Right lobe of liver (tissue), 4 donors: Measurements from ENCODE around the gene SNX11.

Experiments
- POLR2A ChIP-seq: fragments of 450-650 bp; IDR thresholded peaks from one replicate; pipeline ENCODE4 v1.6.1; 2017; ENCODE audit warnings: antibody characterized with exemption, mild to moderate bottlenecking
- TF ChIP-seq, protein P1 (sequence below), 4 donors: fragments of 200-600 bp in 3 of 4; fragments of 450-650 bp in 1 of 4; IDR thresholded peaks; one replicate each; pipeline versions ENCODE4 v1.5.1 to v1.8.0; 2016 to 2022; ENCODE audit warnings: antibody characterized with exemption in 4 of 4, mild to moderate bottlenecking in 2 of 4
- donor health status: DM: no; HTN: no; CAD: no.
- donor health status: DM: no; HTN: no; CAD: no.
- donor health status: DM: no; HTN: yes; CAD: no.

DNA sequence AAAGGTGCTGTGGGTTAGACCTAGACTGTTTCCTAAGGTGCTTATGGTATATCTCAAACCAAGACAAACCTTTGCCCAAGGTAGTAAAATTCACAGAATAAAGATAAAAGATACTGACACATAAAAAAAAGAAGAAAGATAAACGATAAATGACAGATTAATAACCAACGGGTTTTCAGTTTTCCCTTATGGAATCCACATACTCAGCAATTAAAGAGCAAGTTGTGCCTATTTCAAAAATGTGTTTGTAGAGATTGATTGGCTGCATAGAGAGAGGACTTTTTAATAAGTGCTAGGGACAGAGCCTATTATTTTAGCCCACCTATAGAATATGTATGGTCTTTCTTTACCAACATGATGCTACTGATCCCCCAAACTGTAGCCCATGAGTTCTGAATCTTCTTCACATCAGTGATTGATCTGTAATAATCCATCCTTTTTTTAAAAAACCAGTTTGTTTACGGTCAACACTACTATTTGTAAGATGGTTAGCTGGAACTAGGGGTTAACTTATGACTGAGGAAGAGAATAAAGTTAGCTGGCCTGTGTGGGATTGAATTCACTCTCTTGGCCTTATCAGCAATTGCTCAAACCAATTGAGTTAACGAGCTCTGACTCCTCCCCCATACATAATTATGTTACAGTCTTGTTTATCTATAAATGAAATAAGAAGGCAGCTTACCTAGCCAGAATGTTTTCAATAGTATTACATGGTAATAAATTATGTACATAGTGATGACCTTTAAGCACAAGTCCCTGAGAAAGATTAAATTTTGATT, 53.8 kb downstream of the SNX11 start:
- no peak for TF ChIP-seq POLR2A
- TF ChIP-seq, protein P1, sequence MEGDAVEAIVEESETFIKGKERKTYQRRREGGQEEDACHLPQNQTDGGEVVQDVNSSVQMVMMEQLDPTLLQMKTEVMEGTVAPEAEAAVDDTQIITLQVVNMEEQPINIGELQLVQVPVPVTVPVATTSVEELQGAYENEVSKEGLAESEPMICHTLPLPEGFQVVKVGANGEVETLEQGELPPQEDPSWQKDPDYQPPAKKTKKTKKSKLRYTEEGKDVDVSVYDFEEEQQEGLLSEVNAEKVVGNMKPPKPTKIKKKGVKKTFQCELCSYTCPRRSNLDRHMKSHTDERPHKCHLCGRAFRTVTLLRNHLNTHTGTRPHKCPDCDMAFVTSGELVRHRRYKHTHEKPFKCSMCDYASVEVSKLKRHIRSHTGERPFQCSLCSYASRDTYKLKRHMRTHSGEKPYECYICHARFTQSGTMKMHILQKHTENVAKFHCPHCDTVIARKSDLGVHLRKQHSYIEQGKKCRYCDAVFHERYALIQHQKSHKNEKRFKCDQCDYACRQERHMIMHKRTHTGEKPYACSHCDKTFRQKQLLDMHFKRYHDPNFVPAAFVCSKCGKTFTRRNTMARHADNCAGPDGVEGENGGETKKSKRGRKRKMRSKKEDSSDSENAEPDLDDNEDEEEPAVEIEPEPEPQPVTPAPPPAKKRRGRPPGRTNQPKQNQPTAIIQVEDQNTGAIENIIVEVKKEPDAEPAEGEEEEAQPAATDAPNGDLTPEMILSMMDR (IDR thresholded peaks at IDR 0.05): no peak
